Fibroblast of the conjunctiva (primary cell): ENCODE data around the gene MEF2A.
"Not testable (repeated sequence)": the region's sequence is repeated elsewhere in the genome, so short reads cannot be mapped to it uniquely, and the experiment has no call there.

ENCODE experiments used
- DNase-seq: peaks from one replicate; pipeline ENCODE4 v3.0.0-alpha.2; 2010; ENCODE audit warnings: low read depth

Gene MEF2A

GRCh38 chr15:99565299-99566156 lies at the start of gene MEF2A:
TSS of gene MEF2A (plus strand) at chr15:99565984. CDS start at chr15:99633120, 67,136 bp downstream.
- peak; percentile 81 for DNase-seq

GRCh38 chr15:99518191-99518590 lies 47.6 kb upstream of the MEF2A start:
- DNase-seq, result no peak

- DNase-seq, result not testable (repeated sequence)
Measured at GRCh38 chr15:99519366-99519765, 46.4 kb upstream of the MEF2A start.

- no peak for DNase-seq
Measured at GRCh38 chr15:99522288-99522687, 43.5 kb upstream of the MEF2A start.

- no peak for DNase-seq
Measured at GRCh38 chr15:99526176-99526575, 39.6 kb upstream of the MEF2A start.

- DNase-seq, result no peak
Measured at GRCh38 chr15:99526671-99527070, 39.1 kb upstream of the MEF2A start.

- no peak for DNase-seq
Measured at GRCh38 chr15:99536422-99537040, 29.3 kb upstream of the MEF2A start.

GRCh38 chr15:99537344-99537743 lies 28.4 kb upstream of the MEF2A start:
- no peak for DNase-seq

GRCh38 chr15:99538261-99538660 lies 27.5 kb upstream of the MEF2A start:
- DNase-seq, result no peak

- no peak for DNase-seq
Measured at GRCh38 chr15:99542828-99543227, 23.0 kb upstream of the MEF2A start.

- DNase-seq, result no peak
Measured at GRCh38 chr15:99545605-99546004, 20.2 kb upstream of the MEF2A start.

GRCh38 chr15:99546441-99547100 lies 19.2 kb upstream of the MEF2A start:
- DNase-seq, result no peak

GRCh38 chr15:99547517-99547916 lies 18.3 kb upstream of the MEF2A start:
- DNase-seq, result no peak

GRCh38 chr15:99550077-99550476 lies 15.7 kb upstream of the MEF2A start:
- no peak for DNase-seq

- DNase-seq, result no peak
Measured at GRCh38 chr15:99552111-99552510, 13.7 kb upstream of the MEF2A start.

GRCh38 chr15:99554880-99555488 lies 10.8 kb upstream of the MEF2A start:
- no peak for DNase-seq

GRCh38 chr15:99556011-99556410 lies 9.8 kb upstream of the MEF2A start:
- no peak for DNase-seq

GRCh38 chr15:99556578-99556977 lies 9.2 kb upstream of the MEF2A start:
- DNase-seq, result no peak

GRCh38 chr15:99558084-99558483 lies 7.7 kb upstream of the MEF2A start:
- no peak for DNase-seq

- DNase-seq, result no peak
Measured at GRCh38 chr15:99558571-99558970, 7.2 kb upstream of the MEF2A start.

GRCh38 chr15:99561476-99562230 lies 4.1 kb upstream of the MEF2A start:
- DNase-seq, result no peak

- no peak for DNase-seq
Measured at GRCh38 chr15:99562238-99562637, 3.5 kb upstream of the MEF2A start.
